Skin epidermis (tissue), 12 donors: ENCODE measurements around the gene TMEM135.
"Not testable (repeated sequence)": the region's sequence is repeated elsewhere in the genome, so short reads cannot be mapped to it uniquely, and the experiment has no call there.

ENCODE experiments used
- H3K27ac ChIP-seq, 21 experiments: fragments of 200-600 bp; sonication (generic) in 11 of 21; one replicate each; pipeline ENCODE4 v1.5.0; 2020; ENCODE audit warnings: mild to moderate bottlenecking in 3 of 21, inconsistent platforms in 2 of 21, moderate library complexity in 2 of 21
- H3K4me3 ChIP-seq, 7 experiments: fragments of 200-600 bp; sonication (generic) in 2 of 7; one replicate each; pipeline ENCODE4 v1.5.0; 2020; ENCODE audit warnings: inconsistent platforms in 2 of 7, mild to moderate bottlenecking in 2 of 7, moderate library complexity in 1 of 7

TMEM135 gene

GRCh38 chr11:87061766-87062165, 24.0 kb downstream of the TMEM135 start:
- Histone ChIP-seq H3K27ac (no peak overlapping the region), H3K4me3 (no peak overlapping the region)

GRCh38 chr11:87063982-87064381, 26.2 kb downstream of the TMEM135 start:
- H3K27ac ChIP-seq, result no peak overlapping the region
- no peak overlapping the region for H3K4me3 ChIP-seq

GRCh38 chr11:87072787-87073186, 35.1 kb downstream of the TMEM135 start:
- H3K4me3 ChIP-seq, result no peak overlapping the region
- no peak overlapping the region for H3K27ac ChIP-seq

- no peak overlapping the region for H3K4me3 ChIP-seq
- H3K27ac ChIP-seq, result no peak overlapping the region
Observed at GRCh38 chr11:87076260-87076783, 38.6 kb downstream of the TMEM135 start.

- no peak overlapping the region for H3K27ac ChIP-seq
- no peak overlapping the region for H3K4me3 ChIP-seq
Observed at GRCh38 chr11:87076874-87077429, 39.2 kb downstream of the TMEM135 start.

- peak overlapping the region in 1 of 7 experiments; percentile 13 for H3K4me3 ChIP-seq
- H3K27ac ChIP-seq, result peak overlapping the region in 2 of 21 experiments; percentile 28 to 61
Observed at GRCh38 chr11:87081358-87081757, 43.6 kb downstream of the TMEM135 start.

GRCh38 chr11:87082590-87082989, 44.9 kb downstream of the TMEM135 start:
- Histone ChIP-seq H3K4me3 (no peak overlapping the region), H3K27ac (no peak overlapping the region)

GRCh38 chr11:87083029-87083428, 45.3 kb downstream of the TMEM135 start:
- no peak overlapping the region for H3K27ac ChIP-seq
- no peak overlapping the region for H3K4me3 ChIP-seq

- no peak overlapping the region for H3K27ac ChIP-seq
Observed at GRCh38 chr11:87092159-87092558, 54.4 kb downstream of the TMEM135 start.

GRCh38 chr11:87092567-87092966, 54.8 kb downstream of the TMEM135 start:
- no peak overlapping the region for H3K4me3 ChIP-seq
- H3K27ac ChIP-seq, result no peak overlapping the region

More at GRCh38 chr11:87092159-87092558, 54.4 kb downstream of the TMEM135 start:
- H3K4me3 ChIP-seq, result no peak overlapping the region

- no peak overlapping the region for H3K4me3 ChIP-seq
- no peak overlapping the region for H3K27ac ChIP-seq
Observed at GRCh38 chr11:87097582-87097981, 59.8 kb downstream of the TMEM135 start.

GRCh38 chr11:87101956-87102580, 64.3 kb downstream of the TMEM135 start:
- no peak overlapping the region for H3K4me3 ChIP-seq
- H3K27ac ChIP-seq, result no peak overlapping the region

- not testable (repeated sequence) for H3K27ac ChIP-seq, H3K4me3 ChIP-seq
Observed at GRCh38 chr11:87105826-87106225, 68.1 kb downstream of the TMEM135 start.

GRCh38 chr11:87107379-87107778, 69.6 kb downstream of the TMEM135 start:
- H3K4me3 ChIP-seq, H3K27ac ChIP-seq: not testable (repeated sequence)

GRCh38 chr11:87110443-87111131, 72.9 kb downstream of the TMEM135 start:
- no peak overlapping the region for H3K4me3 ChIP-seq
- H3K27ac ChIP-seq, result no peak overlapping the region

- Histone ChIP-seq H3K27ac (no peak overlapping the region), H3K4me3 (no peak overlapping the region)
Observed at GRCh38 chr11:87114093-87114492, 76.4 kb downstream of the TMEM135 start.

GRCh38 chr11:87116185-87116584, 78.5 kb downstream of the TMEM135 start:
- Histone ChIP-seq H3K27ac (no peak overlapping the region), H3K4me3 (no peak overlapping the region)

- no peak overlapping the region for H3K4me3 ChIP-seq
- H3K27ac ChIP-seq, result no peak overlapping the region
Observed at GRCh38 chr11:87120937-87121336, 83.2 kb downstream of the TMEM135 start.

GRCh38 chr11:87122852-87123251, 85.1 kb downstream of the TMEM135 start:
- Histone ChIP-seq H3K27ac (no peak overlapping the region), H3K4me3 (no peak overlapping the region)

GRCh38 chr11:87125257-87125656, 87.5 kb downstream of the TMEM135 start:
- Histone ChIP-seq H3K4me3 (no peak overlapping the region), H3K27ac (no peak overlapping the region)

- Histone ChIP-seq H3K4me3 (no peak overlapping the region), H3K27ac (no peak overlapping the region)
Observed at GRCh38 chr11:87127101-87127500, 89.4 kb downstream of the TMEM135 start.
